ENCODE measurements around the gene CRYBA1. TPM values are rescaled to one million over a fixed set of nuclear protein-coding genes. Genes with fewer than 3 reads are reported as not detected.
"Not testable (repeated sequence)": the region's sequence is repeated elsewhere in the genome, so short reads cannot be mapped to it uniquely, and the experiment has no call there.

Gene CRYBA1, protein sequence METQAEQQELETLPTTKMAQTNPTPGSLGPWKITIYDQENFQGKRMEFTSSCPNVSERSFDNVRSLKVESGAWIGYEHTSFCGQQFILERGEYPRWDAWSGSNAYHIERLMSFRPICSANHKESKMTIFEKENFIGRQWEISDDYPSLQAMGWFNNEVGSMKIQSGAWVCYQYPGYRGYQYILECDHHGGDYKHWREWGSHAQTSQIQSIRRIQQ
- total RNA-seq = not detected

DNA sequence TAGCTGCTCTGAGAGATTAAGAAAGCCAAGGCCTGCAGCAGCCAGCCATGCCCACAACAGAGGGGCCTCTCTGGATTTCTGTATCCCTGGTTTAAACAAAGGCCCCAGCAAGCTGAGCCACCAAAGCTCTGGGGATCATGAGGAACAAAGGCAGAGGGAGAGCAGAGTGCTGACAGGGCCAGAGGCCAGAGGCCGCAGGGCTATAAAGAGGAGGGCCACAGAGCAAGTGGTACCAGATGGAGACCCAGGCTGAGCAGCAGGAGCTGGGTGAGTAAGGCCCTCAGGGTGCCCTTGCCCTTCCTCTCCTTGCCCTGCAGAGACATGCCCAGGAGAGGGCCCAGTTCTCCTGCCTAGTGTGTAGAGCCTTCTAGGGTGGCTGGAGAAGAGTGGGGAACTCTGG lies at the start of gene CRYBA1:
Gene CRYBA1 (plus strand): TSS at position 232 of the 400 bp plus-strand sequence. CDS start 5 bp downstream, at position 237.
- no peak for DNase-seq (ENCODE audit: low spot score in 2 of 2)
- WGBS, 2 donors = 50 to 54% methylated on average over 1 of the region's 1 CpG
- intact Hi-C loops (cut with DNase I; ENCODE audit: low total_unique reads) = no loop called here
- no peak within 1 kb of the TSS for H3K4me3 ChIP-seq (ENCODE audit: low read depth, poor library complexity, severe bottlenecking)
- no peak for TF ChIP-seq POLR2A (IDR thresholded peaks at IDR 0.05)
- TF ChIP-seq, protein P1, sequence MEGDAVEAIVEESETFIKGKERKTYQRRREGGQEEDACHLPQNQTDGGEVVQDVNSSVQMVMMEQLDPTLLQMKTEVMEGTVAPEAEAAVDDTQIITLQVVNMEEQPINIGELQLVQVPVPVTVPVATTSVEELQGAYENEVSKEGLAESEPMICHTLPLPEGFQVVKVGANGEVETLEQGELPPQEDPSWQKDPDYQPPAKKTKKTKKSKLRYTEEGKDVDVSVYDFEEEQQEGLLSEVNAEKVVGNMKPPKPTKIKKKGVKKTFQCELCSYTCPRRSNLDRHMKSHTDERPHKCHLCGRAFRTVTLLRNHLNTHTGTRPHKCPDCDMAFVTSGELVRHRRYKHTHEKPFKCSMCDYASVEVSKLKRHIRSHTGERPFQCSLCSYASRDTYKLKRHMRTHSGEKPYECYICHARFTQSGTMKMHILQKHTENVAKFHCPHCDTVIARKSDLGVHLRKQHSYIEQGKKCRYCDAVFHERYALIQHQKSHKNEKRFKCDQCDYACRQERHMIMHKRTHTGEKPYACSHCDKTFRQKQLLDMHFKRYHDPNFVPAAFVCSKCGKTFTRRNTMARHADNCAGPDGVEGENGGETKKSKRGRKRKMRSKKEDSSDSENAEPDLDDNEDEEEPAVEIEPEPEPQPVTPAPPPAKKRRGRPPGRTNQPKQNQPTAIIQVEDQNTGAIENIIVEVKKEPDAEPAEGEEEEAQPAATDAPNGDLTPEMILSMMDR (IDR thresholded peaks at IDR 0.05) = no peak

DNA sequence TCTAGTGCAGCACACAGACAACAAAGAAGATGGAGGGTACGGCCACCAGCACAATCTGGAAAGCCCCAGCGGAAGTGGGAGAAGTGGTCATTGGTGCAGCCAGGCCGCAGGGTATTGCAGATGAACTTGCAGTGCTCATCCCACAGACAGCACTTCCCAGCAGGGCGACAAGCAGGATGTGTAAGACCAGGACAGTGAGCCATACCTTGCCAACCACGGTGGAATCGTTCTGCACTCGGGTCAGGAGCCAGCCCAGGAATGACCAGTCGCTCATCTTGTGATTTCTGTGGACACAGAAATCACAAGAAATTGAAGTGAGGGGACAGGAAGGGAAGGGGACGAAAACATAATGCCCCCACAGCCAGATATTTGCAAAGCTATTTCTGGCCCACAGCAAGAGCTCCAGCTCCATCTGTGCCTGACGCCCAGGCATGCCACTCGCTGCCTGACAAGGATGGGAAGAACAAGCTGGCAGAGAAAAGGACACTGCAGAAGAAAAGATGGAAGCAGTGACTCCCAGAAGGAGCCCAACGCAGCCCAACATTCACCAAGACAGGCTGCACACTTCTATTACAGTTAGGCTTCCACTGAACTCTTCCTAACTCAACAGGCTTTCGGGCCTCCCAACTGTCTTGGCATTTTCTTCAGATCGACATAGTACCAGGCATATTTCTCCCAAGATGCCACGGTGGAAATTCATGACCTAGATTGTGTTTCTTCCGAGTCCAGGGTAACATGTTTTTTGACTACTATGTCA lies 49.0 kb upstream of the CRYBA1 start:
- 91 to 92% methylated on average over 16 of the region's 16 CpGs for WGBS, 2 donors
- peak in 1 of 2 donors; percentile 49 for DNase-seq (ENCODE audit: low spot score in 2 of 2)
- H3K4me3 ChIP-seq (ENCODE audit: low read depth, poor library complexity, severe bottlenecking) = no peak overlapping the region
- no peak for TF ChIP-seq POLR2A (IDR thresholded peaks at IDR 0.05)
- TF ChIP-seq, protein P1 (IDR thresholded peaks at IDR 0.05) = no peak
- intact Hi-C loops (cut with DNase I; ENCODE audit: low total_unique reads) = no loop called here

DNA sequence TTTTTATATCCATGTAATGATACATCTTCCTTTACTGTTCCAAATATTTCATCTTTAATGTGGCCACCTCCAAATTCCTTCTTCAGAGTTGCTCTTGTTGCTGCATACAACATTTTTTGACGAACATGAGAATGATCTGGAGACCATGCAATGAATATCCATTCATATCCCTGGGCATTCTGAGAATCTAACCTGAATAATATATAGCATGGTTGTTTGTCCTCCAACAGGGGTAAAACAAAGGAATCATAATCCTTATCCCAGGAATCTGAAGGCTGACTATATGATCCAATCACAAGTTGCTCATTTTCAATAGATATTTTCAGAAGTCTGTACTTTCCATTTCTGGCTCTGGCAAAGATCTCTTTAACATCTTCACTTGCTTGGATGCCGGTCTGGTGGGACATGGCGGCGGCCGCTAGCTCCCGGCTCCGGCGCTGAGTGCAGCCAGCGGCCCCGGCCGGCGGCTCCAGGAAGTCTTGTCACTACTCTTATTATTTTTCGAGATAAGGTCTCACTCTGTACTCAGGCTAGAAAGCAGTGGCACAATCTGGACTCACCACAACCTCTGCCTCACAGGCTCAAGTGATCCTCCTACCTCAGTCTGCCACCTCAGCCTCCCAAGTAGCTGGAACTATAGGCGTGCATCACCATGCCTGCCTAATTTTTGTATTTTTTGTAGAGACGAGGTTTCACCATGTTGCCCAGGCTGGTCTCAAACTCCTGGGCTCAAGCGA lies 42.4 kb upstream of the CRYBA1 start:
- peak in 1 of 2 donors; percentile 57 for DNase-seq (ENCODE audit: low spot score in 2 of 2)
- 84 to 90% methylated on average over 16 of the region's 16 CpGs for WGBS, 2 donors
- intact Hi-C loops (cut with DNase I; ENCODE audit: low total_unique reads); H3K4me3 ChIP-seq (ENCODE audit: low read depth, poor library complexity, severe bottlenecking): not testable (repeated sequence)

DNA sequence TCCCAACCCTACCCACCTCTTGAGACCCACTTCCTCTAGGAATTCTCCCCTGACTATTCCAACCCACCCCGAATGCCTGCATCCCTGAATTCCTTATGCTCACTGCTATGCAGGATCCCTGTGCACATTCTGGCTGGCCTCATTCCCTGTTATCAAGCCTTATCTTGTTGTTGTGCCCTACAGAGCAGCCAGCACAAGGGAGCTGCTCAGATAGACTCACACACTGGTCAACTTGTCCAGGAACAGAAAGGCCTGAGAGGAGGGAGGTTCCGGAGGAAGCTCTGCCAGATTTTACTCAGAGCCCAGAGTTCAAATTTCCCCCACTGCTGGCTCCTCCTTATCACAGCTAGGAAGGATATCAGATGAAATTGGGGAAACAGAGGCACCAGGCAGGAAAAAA lies 41.6 kb upstream of the CRYBA1 start:
- WGBS, 2 donors = 75 to 85% methylated on average over 2 of the region's 2 CpGs
- TF ChIP-seq POLR2A (IDR thresholded peaks at IDR 0.05) = no peak
- TF ChIP-seq, protein P1 (IDR thresholded peaks at IDR 0.05) = no peak
- H3K4me3 ChIP-seq (ENCODE audit: low read depth, poor library complexity, severe bottlenecking) = no peak overlapping the region
- intact Hi-C loops (cut with DNase I; ENCODE audit: low total_unique reads) = no loop called here
- DNase-seq (ENCODE audit: low spot score in 2 of 2) = peak in 1 of 2 donors; percentile 59

DNA sequence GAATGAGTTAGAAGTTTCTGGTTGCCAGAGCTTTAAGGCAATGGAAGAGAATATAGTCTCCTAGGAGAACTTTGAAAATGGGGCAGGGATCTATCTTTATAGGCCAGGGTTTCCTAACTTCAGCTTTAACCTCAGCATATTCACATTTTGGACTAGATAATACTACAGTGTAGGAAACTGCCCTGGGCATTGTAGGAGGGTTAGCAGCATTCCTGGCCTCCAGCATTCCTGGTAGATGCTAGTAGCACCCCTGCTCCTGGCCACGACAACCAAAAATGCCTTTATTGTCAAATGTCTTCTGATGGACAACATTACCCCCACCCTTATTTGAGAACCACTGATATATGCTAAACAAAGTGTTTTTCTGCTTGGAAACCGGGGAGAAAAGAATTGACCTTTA lies 38.7 kb upstream of the CRYBA1 start:
- TF ChIP-seq, protein P1 (IDR thresholded peaks at IDR 0.05) = no peak
- TF ChIP-seq POLR2A (IDR thresholded peaks at IDR 0.05) = no peak
- WGBS, 2 donors = 86 to 89% methylated on average over 2 of the region's 2 CpGs
- H3K4me3 ChIP-seq (ENCODE audit: low read depth, poor library complexity, severe bottlenecking) = no peak overlapping the region
- no peak for DNase-seq (ENCODE audit: low spot score in 2 of 2)
- intact Hi-C loops (cut with DNase I; ENCODE audit: low total_unique reads) = no loop called here

DNA sequence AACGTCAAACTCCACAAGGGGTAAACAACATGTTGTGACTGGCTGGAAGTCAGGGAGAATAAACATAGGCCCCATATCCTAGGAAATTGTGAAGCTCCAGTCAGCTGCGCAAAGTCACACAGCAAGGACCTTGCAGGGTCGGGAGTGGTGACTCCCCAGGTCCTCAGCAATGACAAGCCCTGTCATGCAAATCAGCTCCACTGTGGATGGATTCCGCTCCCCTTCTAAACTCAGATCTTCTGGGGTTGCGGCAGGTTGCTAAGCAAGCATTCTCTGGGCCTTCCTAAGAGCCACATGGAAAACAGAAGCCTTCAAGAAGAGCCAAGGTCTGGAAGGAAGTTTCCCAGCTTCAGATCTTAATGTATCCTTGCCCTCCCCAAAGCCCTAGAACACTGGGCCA lies 37.6 kb upstream of the CRYBA1 start:
- DNase-seq (ENCODE audit: low spot score in 2 of 2) = peak in 1 of 2 donors; percentile 60
- intact Hi-C loops (cut with DNase I; ENCODE audit: low total_unique reads) = no loop called here
- TF ChIP-seq, protein P1 (IDR thresholded peaks at IDR 0.05) = no peak
- 82 to 89% methylated on average over 5 of the region's 5 CpGs for WGBS, 2 donors
- H3K4me3 ChIP-seq (ENCODE audit: low read depth, poor library complexity, severe bottlenecking) = no peak overlapping the region

All from lower leg skin (tissue), 4 donors.